HG03460 (cell line): ENCODE measurements around the gene CASP9.
"Not testable (repeated sequence)": the region's sequence is repeated elsewhere in the genome, so short reads cannot be mapped to it uniquely, and the experiment has no call there.

Experiments
- ATAC-seq: cut with Tn5 transposase; IDR thresholded peaks from one replicate; pipeline ENCODE4 v1.9.1; 2021; ENCODE audit not compliant: unreplicated experiment

Gene CASP9

GRCh38 chr1:15471067-15471466 is 52.9 kb downstream of the CASP9 start:
- not testable (repeated sequence) for ATAC-seq

GRCh38 chr1:15469821-15470448 is 54.1 kb downstream of the CASP9 start:
- ATAC-seq = not testable (repeated sequence)

GRCh38 chr1:15469361-15469760 is 54.7 kb downstream of the CASP9 start:
- no peak for ATAC-seq

- no peak for ATAC-seq
Measured at GRCh38 chr1:15468145-15468544, 55.9 kb downstream of the CASP9 start.

- not testable (repeated sequence) for ATAC-seq
Measured at GRCh38 chr1:15466955-15467625, 56.9 kb downstream of the CASP9 start.

GRCh38 chr1:15465674-15466073 is 58.3 kb downstream of the CASP9 start:
- no peak for ATAC-seq

GRCh38 chr1:15463926-15464322 is 60.1 kb downstream of the CASP9 start:
- not testable (repeated sequence) for ATAC-seq

- ATAC-seq = not testable (repeated sequence)
Measured at GRCh38 chr1:15463064-15463800, 60.8 kb downstream of the CASP9 start.

- ATAC-seq = no peak
Measured at GRCh38 chr1:15460708-15461095, 63.3 kb downstream of the CASP9 start.

GRCh38 chr1:15459771-15460707 is 64.0 kb downstream of the CASP9 start:
- ATAC-seq = no peak

GRCh38 chr1:15458388-15458787 is 65.6 kb downstream of the CASP9 start:
- not testable (repeated sequence) for ATAC-seq

GRCh38 chr1:15457585-15457984 is 66.4 kb downstream of the CASP9 start:
- ATAC-seq = no peak

- ATAC-seq = no peak
Measured at GRCh38 chr1:15456313-15456954, 67.6 kb downstream of the CASP9 start, which contains the start of gene CELA2A. Gene CELA2A (plus strand): TSS chr1:15456732. CDS start chr1:15456754, 22 bp downstream.

GRCh38 chr1:15455522-15455921 is 68.5 kb downstream of the CASP9 start:
- ATAC-seq = no peak

- no peak for ATAC-seq
Measured at GRCh38 chr1:15454256-15454655, 69.8 kb downstream of the CASP9 start.

GRCh38 chr1:15453734-15454133 is 70.3 kb downstream of the CASP9 start:
- no peak for ATAC-seq

- ATAC-seq = no peak
Measured at GRCh38 chr1:15452866-15453571, 71.0 kb downstream of the CASP9 start.

- no peak for ATAC-seq
Measured at GRCh38 chr1:15452216-15452615, 71.8 kb downstream of the CASP9 start.

GRCh38 chr1:15451014-15451722 is 72.8 kb downstream of the CASP9 start:
- no peak for ATAC-seq
